ENCODE data around the gene WDR33.
A peak's percentile ranks its signal among the peaks of the same experiment; 100 is the strongest.

WDR33 gene

DNA sequence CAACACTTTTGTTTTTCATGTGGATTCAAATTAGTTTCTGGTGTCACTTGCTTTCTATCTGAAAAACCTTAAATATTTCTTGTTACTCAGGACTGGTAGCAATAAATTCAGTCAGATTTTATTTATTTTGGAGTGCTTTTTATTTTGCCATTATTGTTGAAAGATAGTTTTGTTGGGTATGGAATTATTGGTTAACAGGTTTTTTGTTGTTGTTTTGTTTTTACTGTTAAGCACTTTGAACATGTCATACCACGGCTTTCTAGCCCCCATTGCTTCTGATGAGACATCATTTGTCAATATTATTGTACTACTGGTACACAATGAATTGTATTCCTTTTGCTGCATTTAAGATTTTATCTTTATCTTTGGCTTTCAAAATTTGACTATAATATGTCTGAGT is 122.6 kb downstream of the WDR33 start:
- no peak for DNase-seq

GRCh38 chr2:127685410-127686080 is 125.4 kb downstream of the WDR33 start:
- no peak for DNase-seq

DNA sequence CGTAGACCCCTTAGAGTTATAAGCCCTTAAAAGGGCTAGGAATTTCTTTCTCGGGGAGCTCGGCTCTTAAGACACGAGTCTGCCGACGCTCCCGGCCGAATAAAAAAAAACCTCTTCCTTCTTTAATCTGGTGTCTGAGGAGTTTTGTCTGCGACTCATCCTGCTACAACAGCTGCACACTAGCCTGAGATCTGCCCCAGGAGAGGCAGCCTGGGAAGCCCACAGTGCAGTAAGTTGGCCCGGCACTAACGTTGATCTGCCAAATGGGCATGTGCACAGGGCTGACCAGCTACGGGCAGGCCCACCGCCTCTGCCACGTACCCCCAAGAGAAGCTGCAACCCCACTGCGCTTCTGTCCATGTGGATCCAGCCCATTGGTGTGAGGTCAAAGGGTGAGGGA is 127.2 kb downstream of the WDR33 start:
- no peak for DNase-seq

GRCh38 chr2:127683056-127683455 is 127.9 kb downstream of the WDR33 start:
- DNase-seq: no peak

DNA sequence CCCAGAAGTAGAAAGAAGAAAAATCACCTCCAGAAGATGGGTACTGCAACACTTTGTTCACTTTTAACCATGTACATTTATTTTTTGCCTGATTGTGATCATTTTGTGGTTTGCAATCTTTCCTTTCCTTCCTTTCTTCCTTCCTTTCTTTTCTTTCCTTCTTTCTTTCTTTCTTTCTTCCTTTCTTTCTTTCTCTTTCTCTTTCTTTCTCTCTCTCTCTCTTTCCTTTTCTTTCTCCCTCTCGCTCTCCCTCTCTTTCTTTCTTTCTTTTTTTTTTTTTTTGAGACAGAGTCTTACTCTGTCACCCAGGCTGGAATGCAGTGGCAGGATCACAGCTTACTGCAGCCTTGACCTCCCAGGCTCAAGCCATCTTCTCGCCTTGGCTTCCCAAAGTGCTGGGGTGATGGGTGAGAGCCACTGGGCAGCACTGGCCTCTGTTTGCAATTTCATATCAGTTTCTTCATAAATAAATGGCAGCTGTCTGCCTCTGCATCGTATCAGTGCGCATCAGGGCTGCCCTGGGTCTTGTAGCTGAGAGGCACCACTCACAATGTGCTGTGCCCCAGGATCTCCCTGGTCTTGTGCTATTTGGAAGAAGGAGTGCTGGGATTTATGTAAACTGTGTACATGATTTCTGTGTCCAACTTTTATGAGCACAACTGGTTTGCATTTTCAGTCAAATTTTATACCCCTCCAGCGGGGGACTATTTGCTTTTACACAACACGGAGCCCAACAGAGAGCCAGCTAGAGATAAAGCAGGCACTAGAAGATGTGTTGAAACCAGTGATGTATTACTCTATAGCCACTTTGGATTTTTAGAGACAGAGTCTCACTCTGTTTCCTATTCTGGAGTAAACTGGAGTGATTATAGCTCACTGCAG is 128.8 kb downstream of the WDR33 start:
- DNase-seq: no peak

DNA sequence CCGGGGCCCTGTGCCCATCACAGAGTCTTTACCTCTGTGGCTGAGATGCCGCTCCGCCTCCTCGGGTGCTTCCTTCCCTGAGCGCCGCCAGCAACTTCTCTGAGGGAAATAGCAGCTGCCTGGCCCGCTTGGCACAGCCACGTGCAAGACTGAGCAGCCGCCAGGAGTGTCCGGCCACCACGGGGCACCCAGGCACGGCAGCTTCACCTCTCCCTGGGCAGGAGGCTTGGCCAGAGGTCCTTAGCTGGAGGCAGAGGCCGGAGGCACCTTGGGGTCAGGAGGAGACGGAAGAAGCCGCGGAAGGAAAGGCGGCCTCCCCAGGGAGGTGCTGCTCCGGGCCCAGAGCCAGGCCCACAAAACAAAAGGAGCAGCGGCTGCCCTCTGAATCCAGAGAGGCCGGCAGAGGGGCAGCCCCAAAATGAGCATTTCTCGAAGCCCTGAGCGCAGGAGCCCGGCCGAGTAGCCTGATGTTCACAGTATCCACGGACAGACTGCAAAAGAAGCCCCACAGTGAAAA is 129.6 kb downstream of the WDR33 start:
- no peak for DNase-seq

GRCh38 chr2:127680706-127681287 is 130.2 kb downstream of the WDR33 start:
- DNase-seq: no peak

GRCh38 chr2:127679680-127680361 is 131.2 kb downstream of the WDR33 start:
- DNase-seq: no peak

GRCh38 chr2:127678991-127679390 is 132.0 kb downstream of the WDR33 start:
- no peak for DNase-seq

DNA sequence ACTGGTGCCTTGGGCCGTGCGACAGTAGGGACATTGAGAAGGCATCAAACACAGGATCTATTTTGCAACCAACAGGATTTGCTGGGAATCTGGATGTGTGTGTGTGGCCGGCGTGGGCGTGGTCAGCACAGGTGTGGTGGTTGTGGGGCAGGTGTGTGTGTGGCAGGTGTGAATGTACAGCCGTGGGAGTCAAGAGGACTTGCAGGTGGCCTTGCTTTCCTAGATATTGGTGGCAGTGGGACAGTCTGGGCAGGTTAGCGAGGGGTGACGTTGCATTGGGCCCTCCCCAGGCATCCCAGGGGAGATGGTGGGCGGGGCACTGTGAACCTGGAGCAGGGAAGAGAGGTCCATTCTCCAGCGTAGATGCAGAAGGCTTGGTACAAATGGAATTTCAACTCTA is 132.4 kb downstream of the WDR33 start:
- DNase-seq: no peak

DNA sequence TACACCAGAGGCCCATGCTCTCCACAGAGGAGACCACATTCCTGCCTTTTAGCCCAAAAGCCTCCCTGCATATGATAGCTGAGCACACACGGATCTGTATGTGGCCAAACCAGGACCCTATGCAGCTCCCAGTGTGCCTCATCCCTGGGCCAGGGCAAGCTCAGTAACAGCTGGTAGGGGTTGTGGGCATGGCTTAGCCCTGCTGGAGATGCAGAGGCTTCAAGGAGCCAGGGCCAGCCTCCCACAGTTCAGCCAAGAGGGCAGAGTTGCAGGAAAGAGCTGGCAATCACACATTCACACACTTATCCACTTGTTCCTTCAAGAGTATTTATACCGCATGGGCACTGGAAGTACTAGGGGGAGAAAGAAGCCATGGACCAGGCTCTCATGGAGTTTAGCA is 134.1 kb downstream of the WDR33 start:
- DNase-seq: no peak

- peak; percentile 52 for DNase-seq
Observed at GRCh38 chr2:127675331-127676261, 135.4 kb downstream of the WDR33 start, which contains the start of gene LIMS2. LIMS2 (minus strand) TSS chr2:127675530; CDS start chr2:127675024, 506 bp downstream.

DNA sequence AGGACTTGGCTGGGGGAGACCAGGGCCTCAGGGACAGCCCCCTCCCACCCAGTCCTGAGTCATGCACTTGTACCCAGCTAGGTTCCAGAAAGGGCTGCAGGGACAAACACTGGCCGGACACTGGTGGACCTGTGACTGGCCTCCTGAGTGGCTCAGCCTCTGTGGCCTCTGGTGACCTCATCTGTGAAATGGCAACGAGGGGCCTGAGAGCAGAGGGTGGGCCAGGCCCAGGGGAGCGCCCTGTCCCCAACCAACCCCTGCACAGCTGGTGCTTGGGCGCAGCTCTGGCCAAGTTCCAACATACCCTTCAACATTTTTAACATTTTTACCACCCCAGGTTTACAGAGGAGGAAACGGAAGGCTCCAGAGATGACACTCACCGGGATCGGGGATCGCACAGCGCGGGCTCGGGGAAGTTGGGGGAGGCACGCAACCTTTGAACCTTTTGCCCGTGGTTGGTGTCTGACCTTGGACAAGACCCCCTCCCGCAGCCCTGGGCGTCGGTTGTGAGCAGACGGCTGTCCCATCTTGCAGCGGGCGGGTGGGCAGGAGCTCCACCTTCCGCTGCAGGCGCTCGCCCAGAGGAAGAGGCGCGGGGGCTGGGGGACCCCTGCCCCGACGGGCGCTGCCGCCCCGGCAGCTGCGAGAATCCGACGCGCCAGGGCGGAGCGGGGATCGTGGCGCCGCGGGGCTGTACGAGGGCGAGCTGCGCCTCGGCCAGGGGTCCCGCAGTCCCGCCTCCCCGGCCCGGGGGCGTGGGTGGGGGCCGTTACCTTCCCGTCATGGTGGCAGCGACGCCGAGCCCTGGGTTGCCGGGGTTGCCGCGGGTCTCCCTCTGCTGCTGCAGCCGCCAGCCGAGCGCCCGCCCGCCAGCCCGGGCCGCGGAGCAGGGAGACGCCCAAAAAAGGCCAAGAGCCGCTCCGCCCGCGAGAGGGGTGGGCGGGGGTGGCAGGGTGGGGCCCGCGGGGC is 136.4 kb downstream of the WDR33 start:
- DNase-seq: peak; percentile 53

GRCh38 chr2:127673291-127674069 is 137.5 kb downstream of the WDR33 start:
- DNase-seq: no peak

DNA sequence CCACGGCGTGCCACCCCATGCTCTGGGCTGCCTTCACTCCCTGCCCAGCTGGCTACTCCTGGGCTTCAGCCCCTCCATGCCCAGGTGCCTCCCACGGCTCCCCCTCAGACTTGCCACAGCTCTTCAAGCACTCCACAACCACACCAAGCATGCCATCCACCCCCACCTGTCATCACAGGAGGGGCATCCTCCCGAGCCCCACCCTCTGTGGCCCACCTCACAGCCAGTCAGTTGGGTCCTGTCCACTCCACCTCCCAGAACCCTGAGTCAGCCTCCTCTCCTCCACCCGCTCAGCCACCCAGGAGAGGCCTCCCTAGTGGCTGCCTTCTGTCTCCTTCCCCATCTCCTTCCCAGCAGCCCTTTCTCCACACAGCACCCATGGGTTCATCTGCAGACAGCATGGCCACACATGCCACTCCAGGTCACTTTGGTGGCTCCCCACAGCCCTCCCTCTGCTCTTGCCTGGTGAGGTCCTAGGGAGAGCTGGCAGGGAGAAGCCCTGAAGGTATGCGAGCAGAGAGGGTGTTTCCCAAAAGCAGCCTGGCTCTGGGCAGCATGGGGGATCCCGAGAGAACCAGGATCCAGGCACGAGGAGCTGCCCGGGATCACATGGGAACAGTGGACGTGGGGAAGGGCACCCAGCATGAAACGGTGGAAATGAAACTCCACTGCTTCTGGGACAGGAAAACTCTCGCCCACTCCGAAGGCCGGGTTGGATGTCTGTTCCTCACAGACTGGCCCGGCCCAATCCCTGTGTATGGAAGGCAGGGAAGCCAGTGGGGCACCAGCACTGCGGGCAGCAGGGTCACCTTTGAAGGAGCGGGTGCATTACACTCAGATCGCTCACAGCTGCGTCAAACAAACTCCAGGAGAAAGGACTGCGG is 138.4 kb downstream of the WDR33 start:
- no peak for DNase-seq

- DNase-seq: no peak
Observed at GRCh38 chr2:127671557-127672302, 139.2 kb downstream of the WDR33 start.

- DNase-seq: no peak
Observed at GRCh38 chr2:127670957-127671290, 140.0 kb downstream of the WDR33 start.
